A673 (cell line): ENCODE results near the gene SUSD5.

Source experiments
- CTCF ChIP-seq: fragments of 300-800, 200-600 bp; sonication (generic); conservative IDR thresholded peaks from 2 replicates; pipeline ENCODE4 v1.5.1; 2017; ENCODE audit warnings: low read depth, mild to moderate bottlenecking, antibody characterized with exemption, low read length, moderate library complexity, mixed read lengths
- EZH2 ChIP-seq: fragments of 200-600 bp; sonication (generic); IDR thresholded peaks from 2 replicates; pipeline ENCODE4 v1.6.1; 2017; ENCODE audit warnings: borderline replicate concordance, low read depth, mild to moderate bottlenecking, mixed read lengths, antibody characterized with exemption, low read length; ENCODE audit not compliant: poor library complexity, severe bottlenecking

GRCh38 chr3:33229947-33230346 lies 11.3 kb upstream of the SUSD5 start:
- TF ChIP-seq CTCF (no peak), EZH2 (no peak)
